RWPE2 (cell line): ENCODE data around the gene PTGDR2.

ENCODE experiments used
- ATAC-seq: fragments of 200-7000 bp; cut with Tn5 transposase; 3 replicates; pipeline ENCODE4 v1.9.1; 2021; ENCODE audit warnings: low read depth
- DNase-seq: peaks from one replicate; pipeline ENCODE4 v3.0.0-alpha.2; 2020; ENCODE audit warnings: low spot score
- H3K27ac ChIP-seq: fragments of 450-650 bp; 2 replicates; pipeline ENCODE4 v1.5.1; 2017; ENCODE audit warnings: mild to moderate bottlenecking; ENCODE audit not compliant: poor library complexity, severe bottlenecking
- H3K27me3 ChIP-seq: fragments of 250-450 bp; sonication (Bioruptor Pico); 2 replicates; pipeline ENCODE4 v1.5.1; 2021; ENCODE audit warnings: mild to moderate bottlenecking, moderate library complexity; ENCODE audit not compliant: insufficient read depth, poor library complexity, severe bottlenecking
- H3K36me3 ChIP-seq: fragments of 250-450 bp; sonication (Bioruptor Pico); 2 replicates; pipeline ENCODE4 v1.5.1; 2020; ENCODE audit warnings: low read depth, mild to moderate bottlenecking, moderate library complexity
- H3K4me1 ChIP-seq: fragments of 250-450 bp; sonication (Bioruptor Pico); 2 replicates; pipeline ENCODE4 v1.5.1; 2021; ENCODE audit warnings: mild to moderate bottlenecking, moderate library complexity; ENCODE audit not compliant: insufficient read depth, poor library complexity, severe bottlenecking
- H3K4me3 ChIP-seq: fragments of 250-450 bp; sonication (Bioruptor Pico); 2 replicates; pipeline ENCODE4 v1.5.1; 2021; ENCODE audit warnings: mild to moderate bottlenecking, moderate library complexity; ENCODE audit not compliant: severe bottlenecking
- H3K9me3 ChIP-seq: fragments of 250-450 bp; sonication (Bioruptor Pico); 2 replicates; pipeline ENCODE4 v1.5.1; 2021; ENCODE audit warnings: mild to moderate bottlenecking, moderate library complexity; ENCODE audit not compliant: severe bottlenecking
- TF ChIP-seq, protein P1 (sequence below): fragments of 450-650 bp; IDR thresholded peaks from one replicate; pipeline ENCODE4 v1.5.1; 2017; ENCODE audit warnings: mild to moderate bottlenecking, moderate library complexity; ENCODE audit not compliant: poor library complexity, severe bottlenecking

PTGDR2 gene

DNA sequence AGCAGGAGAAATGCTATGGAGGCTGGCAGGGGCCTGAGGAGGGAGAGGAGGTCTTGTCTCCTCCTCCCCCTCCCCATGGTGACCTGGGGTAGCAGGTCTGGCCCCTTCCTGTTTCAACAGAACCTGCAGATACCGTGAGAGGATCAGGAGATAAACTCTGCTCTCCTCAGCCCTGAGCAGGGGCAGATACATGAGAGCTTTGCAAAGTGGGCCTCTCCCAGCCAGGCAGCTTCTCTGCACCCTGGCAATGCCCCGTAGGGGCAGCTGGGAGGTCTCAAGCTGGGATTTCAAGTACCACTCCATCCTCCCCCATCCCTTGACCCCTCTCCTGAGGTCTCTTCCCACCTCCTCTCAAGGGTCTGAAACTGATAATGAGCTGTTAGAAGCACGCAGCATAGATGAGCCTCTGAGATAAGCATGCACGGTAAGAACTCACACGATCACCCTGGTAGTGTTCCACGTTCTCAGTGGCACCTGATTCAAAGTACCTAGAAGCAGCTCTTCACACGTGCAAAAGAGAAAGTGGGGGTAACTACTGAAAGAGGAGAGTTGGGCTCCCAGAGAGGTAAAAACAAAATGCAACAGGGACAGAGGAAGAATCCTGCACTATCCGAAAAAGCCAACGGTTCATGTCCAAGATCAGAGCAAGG lies 18.8 kb downstream of the PTGDR2 start:
- TF ChIP-seq, protein P1, sequence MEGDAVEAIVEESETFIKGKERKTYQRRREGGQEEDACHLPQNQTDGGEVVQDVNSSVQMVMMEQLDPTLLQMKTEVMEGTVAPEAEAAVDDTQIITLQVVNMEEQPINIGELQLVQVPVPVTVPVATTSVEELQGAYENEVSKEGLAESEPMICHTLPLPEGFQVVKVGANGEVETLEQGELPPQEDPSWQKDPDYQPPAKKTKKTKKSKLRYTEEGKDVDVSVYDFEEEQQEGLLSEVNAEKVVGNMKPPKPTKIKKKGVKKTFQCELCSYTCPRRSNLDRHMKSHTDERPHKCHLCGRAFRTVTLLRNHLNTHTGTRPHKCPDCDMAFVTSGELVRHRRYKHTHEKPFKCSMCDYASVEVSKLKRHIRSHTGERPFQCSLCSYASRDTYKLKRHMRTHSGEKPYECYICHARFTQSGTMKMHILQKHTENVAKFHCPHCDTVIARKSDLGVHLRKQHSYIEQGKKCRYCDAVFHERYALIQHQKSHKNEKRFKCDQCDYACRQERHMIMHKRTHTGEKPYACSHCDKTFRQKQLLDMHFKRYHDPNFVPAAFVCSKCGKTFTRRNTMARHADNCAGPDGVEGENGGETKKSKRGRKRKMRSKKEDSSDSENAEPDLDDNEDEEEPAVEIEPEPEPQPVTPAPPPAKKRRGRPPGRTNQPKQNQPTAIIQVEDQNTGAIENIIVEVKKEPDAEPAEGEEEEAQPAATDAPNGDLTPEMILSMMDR: no peak
- ATAC-seq (no peak), DNase-seq (no peak)
- no peaks in the 10 kb centered on the region for H3K36me3 ChIP-seq
- H3K27ac ChIP-seq: no peak overlapping the region
- H3K9me3 ChIP-seq: no peaks in the 10 kb centered on the region
- no peaks in the 10 kb centered on the region for H3K27me3 ChIP-seq
- peaks cover 4% of the 10 kb centered on the region for H3K4me1 ChIP-seq
- H3K4me3 ChIP-seq: no peak overlapping the region

DNA sequence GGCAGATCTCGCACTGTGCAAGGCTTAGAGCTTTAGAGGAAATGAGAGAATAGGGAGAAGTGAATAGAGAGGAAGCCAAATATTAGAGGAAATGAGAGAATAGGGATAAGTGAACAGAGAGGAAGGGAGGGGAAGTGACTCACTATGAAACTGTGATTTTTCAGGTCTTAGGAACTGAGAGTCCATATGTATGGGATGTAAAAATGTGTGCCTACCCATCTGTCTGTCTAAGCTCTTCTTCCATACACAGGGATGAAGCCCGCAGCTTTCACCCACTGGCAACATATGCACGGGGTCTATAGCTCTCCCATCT lies 20.3 kb downstream of the PTGDR2 start:
- DNase-seq: no peak
- Histone ChIP-seq H3K4me3 (no peak overlapping the region), H3K36me3 (no peaks in the 10 kb centered on the region), H3K9me3 (no peaks in the 10 kb centered on the region), H3K27ac (peak overlapping the region; percentile 15), H3K4me1 (peaks cover 4% of the 10 kb centered on the region), H3K27me3 (no peaks in the 10 kb centered on the region)
- no peak; the same call in 2 of the 3 replicates for ATAC-seq
- TF ChIP-seq, protein P1: no peak

DNA sequence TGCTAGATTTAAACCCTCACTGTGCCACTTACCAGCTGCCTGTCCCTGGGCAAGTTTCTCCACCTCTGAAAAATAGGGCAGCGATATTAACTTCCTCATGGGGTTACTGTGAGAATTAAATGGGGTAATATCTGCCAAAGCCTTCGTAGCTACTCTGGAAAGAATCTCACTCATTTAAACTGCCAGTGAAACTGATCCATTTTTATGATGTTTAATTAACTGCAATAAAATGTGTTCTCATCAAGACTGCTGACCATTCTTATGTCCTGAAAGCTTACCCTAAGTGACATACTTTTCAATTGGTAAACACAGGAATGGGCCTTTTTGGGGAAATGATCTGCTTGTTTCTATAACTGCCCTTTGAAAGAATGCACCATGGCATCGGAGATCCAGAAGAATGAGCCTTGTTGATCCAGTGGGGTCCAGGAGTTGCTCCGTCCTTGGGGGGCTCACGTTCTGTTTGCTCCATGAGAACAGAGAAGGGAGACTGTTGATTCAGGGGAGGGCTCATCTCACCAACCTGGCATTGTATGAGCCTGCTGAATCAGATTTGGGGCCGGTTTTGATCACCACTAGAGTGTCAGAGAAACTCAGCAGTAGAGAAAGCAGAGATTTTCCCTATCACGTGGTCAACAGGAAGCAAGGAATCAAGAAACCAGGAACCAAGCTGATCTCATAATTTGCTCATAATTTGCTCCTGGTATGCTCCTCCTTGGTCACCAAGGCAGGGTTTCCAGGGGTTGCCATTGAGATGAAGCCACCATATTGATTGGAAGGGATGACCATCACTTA lies 20.8 kb downstream of the PTGDR2 start:
- H3K4me1 ChIP-seq: peaks cover 4% of the 10 kb centered on the region
- ATAC-seq (no peak), DNase-seq (no peak)
- no peaks in the 10 kb centered on the region for H3K36me3 ChIP-seq
- no peak overlapping the region for H3K4me3 ChIP-seq
- H3K9me3 ChIP-seq: no peaks in the 10 kb centered on the region
- no peaks in the 10 kb centered on the region for H3K27me3 ChIP-seq
- TF ChIP-seq, protein P1: no peak
- peak overlapping the region; percentile 15 for H3K27ac ChIP-seq

DNA sequence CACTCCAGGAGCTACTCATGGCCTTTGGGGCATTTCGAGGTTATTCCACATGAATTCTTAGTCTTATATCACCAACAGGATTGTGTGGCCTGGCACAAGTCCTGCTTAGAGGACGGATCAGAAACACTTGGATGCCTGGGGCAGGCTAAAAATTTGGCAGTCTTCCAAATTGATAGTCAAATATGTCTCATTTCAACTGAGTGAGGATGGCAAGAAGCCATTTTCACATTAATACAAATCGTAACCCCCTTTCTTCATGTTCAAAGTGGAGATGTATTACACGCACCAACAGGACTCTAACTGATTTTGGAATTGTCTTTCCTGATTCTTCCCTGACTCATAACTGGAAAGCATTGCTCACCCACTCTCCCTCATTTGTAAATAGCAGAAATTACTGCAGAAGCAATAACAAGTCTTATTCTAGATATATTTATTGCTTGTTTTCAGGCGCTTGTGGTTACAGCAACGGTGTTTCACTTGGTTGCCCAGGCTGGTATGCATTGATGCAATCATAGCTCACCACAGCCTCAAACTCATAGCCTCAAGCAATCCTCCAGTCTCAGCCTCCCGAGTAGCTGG lies 24.2 kb downstream of the PTGDR2 start:
- no peak overlapping the region for H3K27ac ChIP-seq
- H3K4me3 ChIP-seq: no peak overlapping the region
- no peaks in the 10 kb centered on the region for H3K27me3 ChIP-seq
- peaks cover 4% of the 10 kb centered on the region for H3K4me1 ChIP-seq
- H3K36me3 ChIP-seq: no peaks in the 10 kb centered on the region
- DNase-seq (no peak), ATAC-seq (peak; percentile 28; the same call in 2 of the 3 replicates)
- H3K9me3 ChIP-seq: no peaks in the 10 kb centered on the region
- TF ChIP-seq, protein P1: no peak

DNA sequence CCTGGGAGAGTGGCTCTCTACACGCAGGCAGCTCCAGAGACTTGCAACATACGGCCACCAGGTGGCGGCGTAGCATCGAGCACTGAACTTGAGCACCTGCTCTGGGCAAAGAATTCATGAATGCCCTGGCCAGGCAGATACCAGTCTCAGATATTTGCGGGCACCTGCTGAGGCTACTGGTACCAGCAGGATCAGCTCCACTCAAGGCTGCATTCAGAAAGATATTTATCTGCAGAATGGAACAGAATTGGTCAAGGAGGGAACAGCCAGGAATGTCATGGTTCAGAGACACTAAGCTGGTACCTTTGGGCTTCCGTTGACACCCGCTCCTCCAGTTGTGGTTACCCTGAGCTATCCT lies 24.6 kb downstream of the PTGDR2 start:
- peaks cover 4% of the 10 kb centered on the region for H3K4me1 ChIP-seq
- H3K27me3 ChIP-seq: no peaks in the 10 kb centered on the region
- H3K27ac ChIP-seq: no peak overlapping the region
- H3K36me3 ChIP-seq: no peaks in the 10 kb centered on the region
- H3K4me3 ChIP-seq: no peak overlapping the region
- no peak for DNase-seq
- no peaks in the 10 kb centered on the region for H3K9me3 ChIP-seq
- TF ChIP-seq, protein P1: peak; percentile 94
- peak; percentile 86 for ATAC-seq
